Endothelial cell of umbilical vein (primary cell): Measurements from ENCODE around the gene DESI2. TPM values are rescaled to one million over a fixed set of nuclear protein-coding genes. Genes with fewer than 3 reads are reported as not detected.

Experiments used
- BruUV-seq: library from RNA; stranded (reverse); fragments of 400-500 nt; replicated peaks from 2 replicates; lab custom pipeline; 2021; lab: Mats Ljungman, UMichigan
- CTCF ChIA-PET: fragments of 300-600, 350-600 bp; sonication (Branson Sonifier 250); formaldehyde crosslinking; loops from one replicate; lab custom pipeline; 2021; ENCODE audit warnings: antibody characterized with exemption, inconsistent platforms; lab: Charles Lee
- POLR2A ChIA-PET: fragments of 300-600, 350-600 bp; sonication (Branson Sonifier 250); formaldehyde crosslinking; loops from one replicate; lab custom pipeline; 2021; ENCODE audit warnings: antibody characterized with exemption, inconsistent platforms; lab: Charles Lee
- DNase-seq: peaks from one replicate; pipeline ENCODE4 v3.0.0-alpha.2; 2011; ENCODE audit warnings: low read depth, low spot score
- FAIRE-seq: peaks from 2 replicates; lab custom pipeline; 2011; peaks lifted over from hg19 to GRCh38; lab: Jason Lieb, UNC
- H2AFZ ChIP-seq: 2 replicates; pipeline ENCODE4 v1.6.0; 2012; ENCODE audit warnings: low read depth, low read length, control low read depth, inconsistent platforms
- H3K27ac ChIP-seq: 2 replicates; pipeline ENCODE4 v1.5.1; 2011; ENCODE audit warnings: low read depth, mild to moderate bottlenecking, control low read depth, low read length, moderate library complexity; ENCODE audit not compliant: insufficient read depth
- H3K27me3 ChIP-seq, 2 experiments: 2 replicates each; pipeline versions ENCODE4 v1.6.0 to v1.6.1; 2011; ENCODE audit warnings: low read length in 2 of 2, mixed read lengths in 1 of 2; ENCODE audit not compliant: control insufficient read depth in 2 of 2, insufficient read depth in 2 of 2
- H3K36me3 ChIP-seq, 2 experiments: 2 replicates in 1 of 2; 3 replicates in 1 of 2; pipeline ENCODE4 v1.5.1; 2011; ENCODE audit warnings: low read length in 2 of 2, mild to moderate bottlenecking in 1 of 2, moderate library complexity in 1 of 2; ENCODE audit not compliant: control insufficient read depth in 2 of 2, insufficient read depth in 2 of 2; ENCODE audit errors: extremely low read depth in 1 of 2
- H3K4me1 ChIP-seq: 3 replicates; pipeline ENCODE4 v1.5.1; 2011; ENCODE audit warnings: mild to moderate bottlenecking, low read length; ENCODE audit not compliant: control insufficient read depth, insufficient read depth; ENCODE audit errors: extremely low read depth
- H3K4me2 ChIP-seq: 2 replicates; pipeline ENCODE4 v1.6.1; 2011; ENCODE audit warnings: low read length, control low read depth, mixed read lengths; ENCODE audit not compliant: insufficient read depth
- H3K4me3 ChIP-seq, 3 experiments: fragments of 200-600 bp in 1 of 3; sonication (generic), shearing (Covaris generic) in 1 of 3; replicated peaks in 1 of 3; 2 replicates each; pipeline ENCODE4 v1.5.1; 2011 to 2016; ENCODE audit warnings: control low read depth in 3 of 3, low read length in 3 of 3, mild to moderate bottlenecking in 2 of 3, inconsistent platforms in 1 of 3, low read depth in 1 of 3, moderate library complexity in 1 of 3; ENCODE audit not compliant: insufficient read depth in 1 of 3
- H3K79me2 ChIP-seq: 2 replicates; pipeline ENCODE4 v1.6.0; 2012; ENCODE audit warnings: low read length, inconsistent platforms; ENCODE audit not compliant: control insufficient read depth, insufficient read depth
- H3K9ac ChIP-seq: replicated peaks from 2 replicates; pipeline ENCODE3; 2011; ENCODE audit warnings: low read length, control low read depth; ENCODE audit not compliant: insufficient read depth; ENCODE audit errors: extremely low read depth
- H3K9me1 ChIP-seq: replicated peaks from 3 replicates; pipeline ENCODE4 v1.6.0; 2011; ENCODE audit warnings: mild to moderate bottlenecking, low read length; ENCODE audit not compliant: control insufficient read depth, insufficient read depth; ENCODE audit errors: extremely low read depth
- H3K9me3 ChIP-seq: replicated peaks from 2 replicates; pipeline ENCODE4 v1.5.1; 2012; ENCODE audit warnings: low read length, inconsistent platforms; ENCODE audit not compliant: control insufficient read depth, insufficient read depth
- H4K20me1 ChIP-seq: replicated peaks from 2 replicates; pipeline ENCODE3; 2011; ENCODE audit warnings: mild to moderate bottlenecking, low read length; ENCODE audit not compliant: control insufficient read depth, insufficient read depth; ENCODE audit errors: extremely low read depth
- CTCF ChIP-seq, 2 donors: IDR thresholded peaks; 1 replicate in 1 of 2; 2 replicates in 1 of 2; pipeline ENCODE4 v1.5.1; 2011; ENCODE audit warnings: low read length in 2 of 2, mild to moderate bottlenecking in 2 of 2, moderate library complexity in 2 of 2, control low read depth in 1 of 2, inconsistent platforms in 1 of 2, low read depth in 1 of 2; ENCODE audit not compliant: insufficient read depth in 1 of 2; ENCODE audit errors: extremely low read depth in 1 of 2
- EZH2 ChIP-seq: IDR thresholded peaks from 2 replicates; pipeline ENCODE4 v1.6.1; 2012; ENCODE audit warnings: borderline replicate concordance, low read depth, mild to moderate bottlenecking, moderate library complexity, low read length, inconsistent platforms; ENCODE audit not compliant: severe bottlenecking
- FOS ChIP-seq: IDR thresholded peaks from 2 replicates; pipeline ENCODE4 v1.6.1; 2011; ENCODE audit warnings: mild to moderate bottlenecking, low read length, moderate library complexity, borderline replicate concordance; ENCODE audit not compliant: insufficient read depth
- GATA2 ChIP-seq: IDR thresholded peaks from 2 replicates; pipeline ENCODE4 v1.7.0; 2011; ENCODE audit warnings: low read depth, mild to moderate bottlenecking, moderate library complexity, mixed read lengths, low read length; ENCODE audit not compliant: insufficient read length, insufficient read depth
- JUN ChIP-seq: IDR thresholded peaks from 2 replicates; pipeline ENCODE4 v1.6.1; 2011; ENCODE audit warnings: borderline replicate concordance, low read depth; ENCODE audit not compliant: insufficient read length, insufficient read depth
- MYC ChIP-seq: IDR thresholded peaks from one replicate; pipeline ENCODE4 v1.6.1; 2011; ENCODE audit warnings: mild to moderate bottlenecking, low read depth, low read length
- POLR2A ChIP-seq: IDR thresholded peaks from 2 replicates; pipeline ENCODE4 v1.6.1; 2012; ENCODE audit warnings: low read depth, mild to moderate bottlenecking, control low read depth, low read length
- POLR2AphosphoS5 ChIP-seq: IDR thresholded peaks from 2 replicates; pipeline ENCODE4 v1.6.1; 2012; ENCODE audit warnings: low read depth, mild to moderate bottlenecking, control low read depth, low read length, moderate library complexity; ENCODE audit not compliant: insufficient read depth
- dilution Hi-C: fragments of 300-500 bp; cut with MboI; formaldehyde crosslinking; loops from one replicate; pipeline ENCODE4 v1.15.0; 2019; ENCODE audit warnings: low sequenced_read_pairs; ENCODE audit not compliant: extremely low pct_ligation_motif_present
- intact Hi-C: fragments of 100-400 bp; cut with micrococcal nuclease; formaldehyde crosslinking; loops from one replicate; pipeline ENCODE4 v1.10.0; 2022
- polyA plus RNA-seq, 4 experiments: library from polyadenylated mRNA; depleted of rRNA in 3 of 4; stranded (reverse) in 3 of 4; unstranded in 1 of 4; fragments of >200 nt; gene quantifications; 2 replicates each; pipeline versions ENCODE4 v1.2.1 to v1.2.3, GENCODE V29; 2011 to 2012; ENCODE audit warnings: missing spikeins in 1 of 4
- total RNA-seq: library from RNA; stranded (reverse); gene quantifications from 2 replicates; pipeline ENCODE4 v1.2.3, GENCODE V29; 2021
- TF ChIP-seq, protein P1 (sequence below): IDR thresholded peaks from 2 replicates; pipeline ENCODE4 v1.6.1; 2011; ENCODE audit not compliant: insufficient read depth, insufficient read length

Gene DESI2
- total and polyA plus RNA-seq, 2 donors (not counting 3 experiments of a cell fraction or from before 2014, with no cell fraction given), result 22.9 to 37.2 TPM

GRCh38 chr1:244731651-244732050, 78.7 kb downstream of the DESI2 start:
- TF ChIP-seq EZH2, result no peak
- TF ChIP-seq POLR2AphosphoS5, result no peak
- TF ChIP-seq CTCF (IDR thresholded peaks at IDR 0.05; ENCODE audit: extremely low read depth in 1 of 2, insufficient read depth in 1 of 2, low read depth in 1 of 2, low read length in 2 of 2), result no peak
- TF ChIP-seq, protein P1, sequence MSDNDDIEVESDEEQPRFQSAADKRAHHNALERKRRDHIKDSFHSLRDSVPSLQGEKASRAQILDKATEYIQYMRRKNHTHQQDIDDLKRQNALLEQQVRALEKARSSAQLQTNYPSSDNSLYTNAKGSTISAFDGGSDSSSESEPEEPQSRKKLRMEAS, result no peak
- no peak for TF ChIP-seq FOS
- no peak for TF ChIP-seq GATA2
- TF ChIP-seq JUN, result no peak
- no peak for TF ChIP-seq MYC
- TF ChIP-seq POLR2A, result no peak
- Histone ChIP-seq H3K9ac (no peak overlapping the region), H4K20me1 (no peaks in the 10 kb centered on the region), H3K27ac (no peak overlapping the region), H3K4me1 (peaks cover 8% of the 10 kb centered on the region), H3K4me2 (no peak overlapping the region), H3K27me3 (no peaks in the 10 kb centered on the region), H3K9me1 (no peaks in the 10 kb centered on the region), H3K36me3 (no peaks in the 10 kb centered on the region), H3K9me3 (no peaks in the 10 kb centered on the region), H2AFZ (no peak overlapping the region), H3K79me2 (no peaks in the 10 kb centered on the region), H3K4me3 (no peak overlapping the region)
- DNase-seq (no peak), FAIRE-seq (no peak)
- dilution Hi-C loops (no loop called here), intact Hi-C loops (loop anchor here (5.0 kb wide), 1 partner anchor 129 kb away; no protein-coding TSS in a partner anchor)
- ChIA-PET CTCF (no interaction called here), POLR2A (no interaction called here)
- BruUV-seq, result no TSS peak
